GM12878 (cell line): ENCODE data around the gene HLA-DRB1. TPM values are rescaled to one million over a fixed set of nuclear protein-coding genes. Genes with fewer than 3 reads are reported as not detected.
A peak's percentile ranks its signal among the peaks of the same experiment; 100 is the strongest.

ENCODE experiments used
- ATAC-seq: fragments of 200-7000 bp; cut with Tn5 transposase; 3 replicates; pipeline ENCODE4 v1.9.1; 2020; ENCODE audit warnings: mild to moderate bottlenecking, moderate library complexity
- BruUV-seq: library from RNA; stranded (reverse); fragments of 400-500 nt; replicated peaks from 2 replicates; lab custom pipeline; 2021; lab: Mats Ljungman, UMichigan
- CTCF ChIA-PET: fragments of 300-600 bp; sonication (Branson Sonifier 250); formaldehyde crosslinking; extraction: SDS; loops from one replicate; lab custom pipeline; 2021; ENCODE audit warnings: inconsistent platforms; lab: Yijun Ruan, JAX
- POLR2A ChIA-PET: fragments of 350-600 bp; formaldehyde crosslinking; extraction: SDS; loops from one replicate; lab custom pipeline; 2021; ENCODE audit warnings: inconsistent platforms; lab: Charles Lee
- RAD21 ChIA-PET: fragments of 300-600 bp; sonication (Branson Sonifier 250); formaldehyde crosslinking; loops from one replicate; lab custom pipeline; 2023; ENCODE audit warnings: antibody characterized with exemption; ENCODE audit not compliant: unreplicated experiment; lab: Charles Lee
- SMC1A ChIA-PET: fragments of 300-600 bp; sonication (Branson Sonifier 250); formaldehyde crosslinking; loops from one replicate; lab custom pipeline; 2023; ENCODE audit not compliant: unreplicated experiment, uncharacterized antibody; lab: Charles Lee
- DNase-seq: peaks from one replicate; pipeline ENCODE4 v3.0.0-alpha.2; 2011; ENCODE audit warnings: low read depth, low spot score
- FAIRE-seq: peaks from 3 replicates; lab custom pipeline; 2011; peaks lifted over from hg19 to GRCh38; lab: Jason Lieb, UNC
- H2AFZ ChIP-seq: 2 replicates; pipeline ENCODE4 v1.6.0; 2011; ENCODE audit warnings: low read depth, low read length, control low read depth; ENCODE audit not compliant: control insufficient read depth
- H3K27ac ChIP-seq: 2 replicates; pipeline ENCODE4 v1.5.1; 2011; ENCODE audit warnings: control low read depth; ENCODE audit not compliant: control insufficient read depth, insufficient read depth
- H3K27me3 ChIP-seq, 2 experiments: replicated peaks in 1 of 2; 2 replicates each; pipeline versions ENCODE4 v1.6.0 to v1.6.1; 2011; ENCODE audit warnings: low read length in 1 of 2; ENCODE audit not compliant: control insufficient read depth in 2 of 2, insufficient read depth in 2 of 2
- H3K36me3 ChIP-seq, 2 experiments: 2 replicates each; pipeline ENCODE4 v1.5.1; 2011; ENCODE audit warnings: low read length in 1 of 2; ENCODE audit not compliant: control insufficient read depth in 2 of 2, insufficient read depth in 2 of 2
- H3K4me1 ChIP-seq: 2 replicates; pipeline ENCODE4 v1.6.1; 2011; ENCODE audit warnings: mild to moderate bottlenecking, low read length, moderate library complexity, mixed read lengths; ENCODE audit not compliant: control insufficient read depth, insufficient read depth
- H3K4me2 ChIP-seq: 2 replicates; pipeline ENCODE4 v1.6.0; 2011; ENCODE audit warnings: control low read depth; ENCODE audit not compliant: control insufficient read depth, insufficient read depth
- H3K4me3 ChIP-seq: fragments of 200-600 bp; sonication (generic); 2 replicates; pipeline ENCODE4 v1.5.1; 2016
- H3K79me2 ChIP-seq: 2 replicates; pipeline ENCODE4 v1.6.0; 2011; ENCODE audit warnings: low read length; ENCODE audit not compliant: control insufficient read depth, insufficient read depth
- H3K9ac ChIP-seq: 2 replicates; pipeline ENCODE4 v1.8.0; 2011; ENCODE audit warnings: low read length, control low read depth, mixed read lengths; ENCODE audit not compliant: control insufficient read depth, insufficient read depth
- H3K9me3 ChIP-seq: replicated peaks from 3 replicates; pipeline ENCODE4 v1.5.1; 2011; ENCODE audit warnings: mild to moderate bottlenecking, low read length; ENCODE audit not compliant: control insufficient read depth, insufficient read depth
- H4K20me1 ChIP-seq: 2 replicates; pipeline ENCODE4 v1.6.0; 2011; ENCODE audit not compliant: control insufficient read depth, insufficient read depth
- ATF2 ChIP-seq: IDR thresholded peaks from 2 replicates; pipeline ENCODE4 v1.6.1; 2012; ENCODE audit warnings: low read length, inconsistent platforms
- CHD2 ChIP-seq: IDR thresholded peaks from 2 replicates; pipeline ENCODE4 v1.6.1; 2011; ENCODE audit warnings: low read depth, low read length, improper control_type of control experiment, borderline replicate concordance
- EED ChIP-seq: sonication (generic); IDR thresholded peaks from 2 replicates; pipeline ENCODE4 v1.6.1; 2016; ENCODE audit warnings: antibody characterized with exemption, low read depth
- JUNB ChIP-seq: IDR thresholded peaks from 2 replicates; pipeline ENCODE4 v1.6.1; 2016; ENCODE audit warnings: antibody characterized with exemption, mild to moderate bottlenecking
- KLF5 ChIP-seq: fragments of 450-650 bp; IDR thresholded peaks from 2 replicates; pipeline ENCODE4 v1.6.1; 2014; ENCODE audit warnings: mild to moderate bottlenecking; ENCODE audit not compliant: partially characterized antibody
- MEF2B ChIP-seq: fragments of 450-650 bp; IDR thresholded peaks from 2 replicates; pipeline ENCODE4 v1.6.1; 2018; ENCODE audit warnings: mild to moderate bottlenecking, moderate library complexity; ENCODE audit not compliant: partially characterized antibody, poor library complexity, severe bottlenecking
- MTA2 ChIP-seq: fragments of 450-650 bp; IDR thresholded peaks from 2 replicates; pipeline ENCODE4 v1.6.1; 2016; ENCODE audit warnings: low read depth, mild to moderate bottlenecking, moderate library complexity
- MTA3 ChIP-seq: IDR thresholded peaks from 2 replicates; pipeline ENCODE4 v1.6.1; 2012; ENCODE audit warnings: low read length, inconsistent platforms, borderline replicate concordance
- NR2F1 ChIP-seq: fragments of 450-650 bp; conservative IDR thresholded peaks from 2 replicates; pipeline ENCODE4 v1.6.1; 2017; ENCODE audit warnings: mild to moderate bottlenecking
- POLR2AphosphoS5 ChIP-seq: IDR thresholded peaks from 2 replicates; pipeline ENCODE4 v1.6.1; 2011; ENCODE audit warnings: mild to moderate bottlenecking, low read length, inconsistent platforms
- RB1 ChIP-seq: fragments of 450-650 bp; formaldehyde crosslinking; IDR thresholded peaks from 2 replicates; pipeline ENCODE4 v1.6.1; 2017; ENCODE audit warnings: mild to moderate bottlenecking, borderline replicate concordance
- RUNX3 ChIP-seq: IDR thresholded peaks from 2 replicates; pipeline ENCODE4 v1.6.1; 2012; ENCODE audit warnings: low read length, inconsistent platforms
- SMAD5 ChIP-seq: IDR thresholded peaks from 2 replicates; pipeline ENCODE4 v1.6.1; 2016; ENCODE audit warnings: antibody characterized with exemption, low read depth
- SMARCA5 ChIP-seq: fragments of 450-650 bp; IDR thresholded peaks from 2 replicates; pipeline ENCODE4 v1.6.1; 2017; ENCODE audit warnings: mild to moderate bottlenecking
- YY1 ChIP-seq: IDR thresholded peaks from 2 replicates; pipeline ENCODE4 v1.6.1; 2011; ENCODE audit warnings: low read depth, mild to moderate bottlenecking, low read length
- ZNF687 ChIP-seq: fragments of 450-650 bp; IDR thresholded peaks from 2 replicates; pipeline ENCODE4 v1.6.1; 2017; ENCODE audit warnings: mild to moderate bottlenecking, moderate library complexity
- WGBS: methylation state at CpG from one replicate; pipeline ENCODE4 v1.1.6; 2016; ENCODE audit warnings: low lambda C conversion rate; ENCODE audit not compliant: insufficient replicate concordance, insufficient coverage; ENCODE audit errors: missing lambda C conversion rate; 5-methylcytosine and 5-hydroxymethylcytosine counted together
- in situ Hi-C: fragments of 300-500 bp; cut with MboI; formaldehyde crosslinking; loops from 9 replicates; pipeline ENCODE4 v1.14.3; 2018; ENCODE audit warnings: mixed read lengths
- intact Hi-C: fragments of 100-400 bp; cut with micrococcal nuclease; formaldehyde crosslinking; loops from one replicate; pipeline ENCODE4 v1.14.2; 2022; ENCODE audit not compliant: unreplicated experiment
- polyA plus RNA-seq, 11 experiments: library from polyadenylated mRNA; depleted of rRNA in 4 of 11; unstranded in 6 of 11; stranded (reverse) in 5 of 11; fragments of >200 nt; fragmentation: Nextera tagmentation in 4 of 11; fragmentation: Illumina TruSeq in 1 of 11; extraction: Ambion mirVana in 4 of 11; extraction: Trizol in 1 of 11; gene quantifications; 1 replicate in 1 of 11; 2 replicates in 10 of 11; pipeline versions ENCODE4 v1.2.1 to v1.2.3, GENCODE V29; 2011 to 2016; ENCODE audit warnings: inconsistent platforms in 2 of 11, missing spikeins in 2 of 11, low read depth in 1 of 11
- total RNA-seq, 4 experiments: library from RNA; depleted of rRNA in 3 of 4; stranded (reverse); fragments of >200 nt in 3 of 4; fragmentation: Illumina TruSeq in 1 of 4; extraction: Trizol in 1 of 4; gene quantifications; 2 replicates each; pipeline versions ENCODE4 v1.2.1 to v1.2.3, GENCODE V29; 2013 to 2021

The HLA-DRB1 gene
- total and polyA plus RNA-seq, 10 of the 15 experiments (the other 5 are each of a cell fraction or from before 2014, with no cell fraction given): 312 to 1,082 (median 604) TPM

- TF ChIP-seq CHD2: no peak
- no peak for TF ChIP-seq MTA3
- peak; percentile 53 for TF ChIP-seq JUNB
- TF ChIP-seq ZNF687: peak; percentile 68; the same call in 1 of the 2 replicates
- TF ChIP-seq ATF2: 0 out of 2 replicates have a peak, but pooled peaks have one; percentile 18
- TF ChIP-seq RB1: no peak
- peak; percentile 17 for TF ChIP-seq MEF2B
- no peak for TF ChIP-seq EED
- TF ChIP-seq RUNX3: peak; percentile 53; the same call in 1 of the 2 replicates
- 0 out of 2 replicates have a peak, but pooled peaks have one; percentile 24 for TF ChIP-seq SMAD5
- TF ChIP-seq POLR2AphosphoS5: peak; percentile 70
- 0 out of 2 replicates have a peak, but pooled peaks have one; percentile 7 for TF ChIP-seq YY1
- TF ChIP-seq MTA2: peak; percentile 34; the same call in 1 of the 2 replicates
- TF ChIP-seq SMARCA5: 0 out of 2 replicates have a peak, but pooled peaks have one; percentile 26
- TF ChIP-seq NR2F1: 0 out of 2 replicates have a peak, but pooled peaks have one; percentile 16
- no peak for TF ChIP-seq KLF5
- no TSS peak for BruUV-seq
- no peaks in the 10 kb centered on the region for H3K27me3 ChIP-seq
- ChIA-PET SMC1A (interaction anchor here (1.4 to 3.2 kb wide), 4 partner anchors 11 to 27 kb away, joined by 3 to 27 read pairs (median 17); partner anchors contain the start of gene HLA-DQA1), RAD21 (interaction anchor here (0.6 to 3.2 kb wide), 4 partner anchors 12 to 283 kb away, joined by 3 to 21 read pairs (median 8); partner anchors contain the start of gene HLA-DQA1), CTCF (interaction anchor here (0.9 kb wide), 1 partner anchor 27 kb away, joined by 3 read pairs; the partner anchor contains the start of gene HLA-DQA1), POLR2A (interaction anchor here (1.1 to 4.8 kb wide), 3 partner anchors 11 to 55 kb away, joined by 3 to 50 read pairs (median 27); partner anchors contain the start of genes HLA-DQA1 and HLA-DQB1)
- no peak for DNase-seq
- H3K4me3 ChIP-seq: no peak overlapping the region
- peak overlapping the region; percentile 95 for H3K27ac ChIP-seq
- no peaks in the 10 kb centered on the region; the same call in 2 of the 3 replicates for H3K9me3 ChIP-seq
- H4K20me1 ChIP-seq: no peaks in the 10 kb centered on the region
- peaks cover 17% of the 10 kb centered on the region for H3K79me2 ChIP-seq
- in situ Hi-C loops: loop anchor here (10.0 to 25.0 kb wide), 2 partner anchors 334 to 1048 kb away; partner anchors contain the start of genes HLA-DMB and LTA
- ATAC-seq: peak; percentile 40
- intact Hi-C loops: loop anchor here (1.0 to 2.0 kb wide), 4 partner anchors 13 to 173 kb away; partner anchors contain the start of genes HLA-DQA1 and HLA-DQB1
- H3K36me3 ChIP-seq: no peaks in the 10 kb centered on the region
- FAIRE-seq: no peak
- H3K4me2 ChIP-seq: peak overlapping the region; percentile 39
- WGBS: 9% methylated on average over 3 of the region's 3 CpGs
- peak overlapping the region; percentile 44; the same call in 1 of the 2 replicates for H2AFZ ChIP-seq
- peak overlapping the region; percentile 68 for H3K9ac ChIP-seq
- H3K4me1 ChIP-seq: peaks cover 17% of the 10 kb centered on the region
Observed at GRCh38 chr6:32610682-32611296, 21.1 kb upstream of the HLA-DRB1 start.
